Tibial nerve (tissue), 3 donors: Measurements from ENCODE around the gene TBL1X.

Experiments
- POLR2A ChIP-seq, 2 donors: fragments of 450-650 bp; IDR thresholded peaks; one replicate each; pipeline ENCODE4 v1.6.1; 2017; ENCODE audit warnings: antibody characterized with exemption in 2 of 2, mild to moderate bottlenecking in 2 of 2, moderate library complexity in 2 of 2
- TF ChIP-seq, protein P1 (sequence below), 5 experiments: fragments of 200-600 bp in 3 of 5; fragments of 450-650 bp in 2 of 5; sonication (generic) in 3 of 5; IDR thresholded peaks; one replicate each; pipeline ENCODE4 v1.5.1; 2016 to 2019; ENCODE audit warnings: antibody characterized with exemption in 5 of 5, mild to moderate bottlenecking in 3 of 5, moderate library complexity in 2 of 5

DNA sequence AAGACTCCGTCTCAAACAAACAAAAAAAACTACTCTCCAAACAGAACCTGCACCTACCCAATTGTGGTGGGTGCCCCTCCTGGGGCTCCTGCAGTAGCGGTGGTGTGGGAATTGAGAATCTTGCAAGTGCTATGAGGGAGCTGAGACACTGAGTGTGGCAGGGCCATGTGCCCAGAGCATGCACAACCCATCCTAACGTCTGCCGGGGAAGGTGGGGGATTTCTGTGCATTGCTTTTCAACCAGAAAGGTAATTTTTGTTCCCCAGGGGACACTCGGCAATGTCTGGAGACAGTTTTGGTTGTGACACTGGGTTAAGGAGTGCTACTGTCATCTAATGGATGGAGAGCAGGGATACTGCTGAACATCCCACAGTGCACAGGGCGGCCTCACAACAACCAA, 35.7 kb downstream of the TBL1X start:
- TF ChIP-seq, protein P1, sequence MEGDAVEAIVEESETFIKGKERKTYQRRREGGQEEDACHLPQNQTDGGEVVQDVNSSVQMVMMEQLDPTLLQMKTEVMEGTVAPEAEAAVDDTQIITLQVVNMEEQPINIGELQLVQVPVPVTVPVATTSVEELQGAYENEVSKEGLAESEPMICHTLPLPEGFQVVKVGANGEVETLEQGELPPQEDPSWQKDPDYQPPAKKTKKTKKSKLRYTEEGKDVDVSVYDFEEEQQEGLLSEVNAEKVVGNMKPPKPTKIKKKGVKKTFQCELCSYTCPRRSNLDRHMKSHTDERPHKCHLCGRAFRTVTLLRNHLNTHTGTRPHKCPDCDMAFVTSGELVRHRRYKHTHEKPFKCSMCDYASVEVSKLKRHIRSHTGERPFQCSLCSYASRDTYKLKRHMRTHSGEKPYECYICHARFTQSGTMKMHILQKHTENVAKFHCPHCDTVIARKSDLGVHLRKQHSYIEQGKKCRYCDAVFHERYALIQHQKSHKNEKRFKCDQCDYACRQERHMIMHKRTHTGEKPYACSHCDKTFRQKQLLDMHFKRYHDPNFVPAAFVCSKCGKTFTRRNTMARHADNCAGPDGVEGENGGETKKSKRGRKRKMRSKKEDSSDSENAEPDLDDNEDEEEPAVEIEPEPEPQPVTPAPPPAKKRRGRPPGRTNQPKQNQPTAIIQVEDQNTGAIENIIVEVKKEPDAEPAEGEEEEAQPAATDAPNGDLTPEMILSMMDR (IDR thresholded peaks at IDR 0.05) = no peak
- TF ChIP-seq POLR2A (IDR thresholded peaks at IDR 0.05) = no peak
